Adrenal gland (tissue), 12 donors: ENCODE measurements around the gene SGSH. TPM values are rescaled to one million over a fixed set of nuclear protein-coding genes. Genes with fewer than 3 reads are reported as not detected.

Source experiments
- DNase-seq, 7 donors: peaks; one replicate each; pipeline ENCODE4 v3.0.0-alpha.2; 2019 to 2020
- H3K27ac ChIP-seq, 5 donors: fragments of 200-600 bp; sonication (generic) in 4 of 5; 1 replicate in 3 of 5; 2 replicates in 2 of 5; pipeline versions ENCODE4 v1.5.1 to v1.8.0; 2016 to 2020; ENCODE audit warnings: mild to moderate bottlenecking in 1 of 5
- H3K27me3 ChIP-seq: fragments of 200-600 bp; 2 replicates; pipeline ENCODE4 v1.8.0; 2021
- H3K36me3 ChIP-seq, 2 donors: fragments of 200-600 bp; replicated peaks in 1 of 2; 1 replicate in 1 of 2; 2 replicates in 1 of 2; pipeline versions ENCODE4 v1.5.1 to v1.8.0; 2018 to 2022
- H3K4me1 ChIP-seq, 2 donors: fragments of 200-600 bp; replicated peaks in 1 of 2; 1 replicate in 1 of 2; 2 replicates in 1 of 2; pipeline versions ENCODE4 v1.5.1 to v1.8.0; 2018 to 2021
- H3K4me3 ChIP-seq, 4 donors: fragments of 200-600 bp; sonication (generic) in 3 of 4; one replicate each; pipeline ENCODE4 v1.5.1; 2016 to 2018
- H3K9me3 ChIP-seq, 3 donors: fragments of 200-600 bp; sonication (generic) in 1 of 3; replicated peaks in 1 of 3; 1 replicate in 2 of 3; 2 replicates in 1 of 3; pipeline versions ENCODE4 v1.5.1 to v1.8.0; 2016 to 2021
- CTCF ChIP-seq, 6 experiments: fragments of 450-650 bp in 4 of 6; fragments of 200-600 bp in 2 of 6; sonication (generic) in 1 of 6; IDR thresholded peaks; 1 replicate in 5 of 6; 2 replicates in 1 of 6; pipeline versions ENCODE4 v1.5.1 to v1.8.0; 2016 to 2021; ENCODE audit warnings: antibody characterized with exemption in 6 of 6, mild to moderate bottlenecking in 2 of 6, moderate library complexity in 1 of 6
- POLR2A ChIP-seq, 2 donors: fragments of 450-650 bp; IDR thresholded peaks; one replicate each; pipeline ENCODE4 v1.6.1; 2017; ENCODE audit warnings: antibody characterized with exemption in 2 of 2, mild to moderate bottlenecking in 2 of 2, moderate library complexity in 1 of 2
- WGBS, 4 donors: extraction: QIAGEN DNeasy Blood & Tissue Kit in 2 of 4; methylation state at CpG; one replicate each; pipeline versions ENCODE4 v1.1.5 to v1.1.7; 2013 to 2017; 5-methylcytosine and 5-hydroxymethylcytosine counted together
- intact Hi-C, 2 donors: fragments of 100-400 bp; cut with DNase I; formaldehyde crosslinking; loops; one replicate each; pipeline versions ENCODE4 v1.14.1 to v1.15.0; 2022 to 2023
- polyA plus RNA-seq, 3 donors: library from polyadenylated mRNA; stranded (reverse); fragments of 200-250 nt in 2 of 3; fragments of 350-450 nt in 1 of 3; fragmentation: Illumina TruSeq in 1 of 3; extraction: RNeasy Lipid Tissue Mini Kit (QIAGEN cat#74804) in 1 of 3; gene quantifications; one replicate each; pipeline ENCODE4 v1.2.3, GENCODE V29; 2013 to 2014
- total RNA-seq, 9 donors: library from RNA; depleted of rRNA in 4 of 9; stranded (reverse); fragments of >200 nt in 4 of 9; fragments of 120-200 nt in 1 of 9; fragmentation: NEBNext Ultra II Directional in 1 of 9; extraction: Animal tissue kit (Norgen Biotek cat#: 25700) in 1 of 9; gene quantifications; one replicate each; pipeline versions ENCODE4 v1.1.0 to v1.2.4, GENCODE V29; 2013 to 2023
- donor health status: healthy with polysubstance abuse.
- donor health status: Bipolar disorder and iron deficiency.
- donor health status: DM: yes; HTN: yes; CAD: no.
- donor health status: DM: no; HTN: no; CAD: no.
- donor health status: DM: no; HTN: no; CAD: no.
- donor health status: DM: yes; HTN: yes; CAD: no.

Gene SGSH
- total and polyA plus RNA-seq, 12 donors: 33.3 to 194 (median 89.3) TPM

GRCh38 chr17:80263253-80264204 lies 43.4 kb upstream of the SGSH start:
- intact Hi-C loops: no loop called here
- H3K9me3 ChIP-seq: no peaks in the 10 kb centered on the region
- H3K27me3 ChIP-seq: no peaks in the 10 kb centered on the region
- TF ChIP-seq CTCF (IDR thresholded peaks at IDR 0.05) (peak in 1 of 6 experiments; percentile 6), POLR2A (IDR thresholded peaks at IDR 0.05) (peak; percentile 20 to 52)
- H3K4me3 ChIP-seq: peak overlapping the region in 2 of 4 donors; percentile 13 to 47
- peak; percentile 75 to 97 (median 88) for DNase-seq
- peaks cover 0 to 26% of the 10 kb centered on the region in 2 donors for H3K36me3 ChIP-seq
- H3K27ac ChIP-seq: peak overlapping the region in 4 of 5 donors; percentile 49 to 99 (median 98)
- peaks cover 23 to 42% of the 10 kb centered on the region in 2 donors for H3K4me1 ChIP-seq
- WGBS, 4 donors: 30 to 51% (median 47%) methylated on average over 8 to 19 of the region's 19 CpGs

GRCh38 chr17:80262775-80263244 lies 42.7 kb upstream of the SGSH start:
- H3K27ac ChIP-seq: peak overlapping the region in 3 of 5 donors; percentile 98 to 99 (median 99)
- H3K4me3 ChIP-seq: peak overlapping the region in 1 of 4 donors; percentile 97
- peaks cover 23 to 42% of the 10 kb centered on the region in 2 donors for H3K4me1 ChIP-seq
- no peaks in the 10 kb centered on the region for H3K9me3 ChIP-seq
- no peak for TF ChIP-seq POLR2A (IDR thresholded peaks at IDR 0.05)
- 63 to 83% (median 77%) methylated on average over 3 to 8 of the region's 8 CpGs; no CpG with 5 or more reads in 1 of the 4 donors for WGBS, 4 donors
- peaks cover 0 to 20% of the 10 kb centered on the region in 2 donors for H3K36me3 ChIP-seq
- intact Hi-C loops: no loop called here
- peak in 1 of 7 donors; percentile 62 for DNase-seq
- H3K27me3 ChIP-seq: no peaks in the 10 kb centered on the region

- Histone ChIP-seq H3K4me3 (peak overlapping the region in 2 of 4 donors; percentile 70 to 97), H3K27ac (peak overlapping the region; percentile 84 to 99 (median 98)), H3K36me3 (peaks cover 0 to 14% of the 10 kb centered on the region in 2 donors), H3K4me1 (peaks cover 23 to 42% of the 10 kb centered on the region in 2 donors), H3K27me3 (no peaks in the 10 kb centered on the region), H3K9me3 (no peaks in the 10 kb centered on the region)
- WGBS, 4 donors: 39 to 44% (median 42%) methylated on average over 3 of the region's 3 CpGs; no CpG with 5 or more reads in 1 of the 4 donors
- intact Hi-C loops: no loop called here
- TF ChIP-seq POLR2A (IDR thresholded peaks at IDR 0.05) (peak in 1 of 2 donors; percentile 5), CTCF (IDR thresholded peaks at IDR 0.05) (no peak)
- no peak for DNase-seq
Measured at GRCh38 chr17:80262291-80262690, 42.2 kb upstream of the SGSH start.

GRCh38 chr17:80261895-80262279 lies 41.8 kb upstream of the SGSH start:
- Histone ChIP-seq H3K27ac (peak overlapping the region; percentile 84 to 99 (median 98)), H3K4me3 (peak overlapping the region in 2 of 4 donors; percentile 70 to 97), H3K4me1 (peaks cover 23 to 42% of the 10 kb centered on the region in 2 donors), H3K36me3 (peaks cover 0 to 14% of the 10 kb centered on the region in 2 donors), H3K9me3 (no peaks in the 10 kb centered on the region), H3K27me3 (no peaks in the 10 kb centered on the region)
- no peak for TF ChIP-seq POLR2A (IDR thresholded peaks at IDR 0.05)
- no peak for TF ChIP-seq CTCF (IDR thresholded peaks at IDR 0.05)
- intact Hi-C loops: no loop called here
- no peak for DNase-seq
- WGBS, 4 donors: 45 to 63% (median 59%) methylated on average over 8 of the region's 8 CpGs
